BLaER1 treated with 17β-estradiol and CSF1 and Interleukin-3, amounts not matched to agents 10 nM and 100 nM (cell line): Measurements from ENCODE around the gene CORO6.

Source experiments
- H3K27ac ChIP-seq, 11 experiments: shearing (Covaris generic); formaldehyde crosslinking; 2 replicates each; pipeline ENCODE4 v1.8.1; 2022
- H3K27me3 ChIP-seq, 11 experiments: shearing (Covaris generic); formaldehyde crosslinking; 2 replicates each; pipeline ENCODE4 v1.8.1; 2022
- H3K36me3 ChIP-seq, 11 experiments: shearing (Covaris generic); formaldehyde crosslinking; 2 replicates each; pipeline ENCODE4 v1.8.1; 2022
- H3K4me1 ChIP-seq, 10 experiments: shearing (Covaris generic); formaldehyde crosslinking; 2 replicates each; pipeline ENCODE4 v1.8.1; 2022
- H3K4me2 ChIP-seq, 11 experiments: shearing (Covaris generic); formaldehyde crosslinking; 2 replicates each; pipeline ENCODE4 v1.8.1; 2022
- H3K4me3 ChIP-seq, 10 experiments: shearing (Covaris generic); formaldehyde crosslinking; 2 replicates each; pipeline ENCODE4 v1.8.1; 2022
- H3K9ac ChIP-seq, 11 experiments: shearing (Covaris generic); formaldehyde crosslinking; 2 replicates each; pipeline ENCODE4 v1.8.1; 2022
- H3K9me3 ChIP-seq, 11 experiments: shearing (Covaris generic); formaldehyde crosslinking; replicated peaks in 1 of 11; 2 replicates each; pipeline ENCODE4 v1.8.1; 2022
- H4K20me1 ChIP-seq, 11 experiments: shearing (Covaris generic); formaldehyde crosslinking; 2 replicates each; pipeline ENCODE4 v1.8.1; 2022
- Cebpa-rat ChIP-seq, 11 experiments: shearing (Covaris generic); IDR thresholded peaks; 2 replicates each; pipeline ENCODE4 v1.8.1; 2022

The CORO6 gene

DNA sequence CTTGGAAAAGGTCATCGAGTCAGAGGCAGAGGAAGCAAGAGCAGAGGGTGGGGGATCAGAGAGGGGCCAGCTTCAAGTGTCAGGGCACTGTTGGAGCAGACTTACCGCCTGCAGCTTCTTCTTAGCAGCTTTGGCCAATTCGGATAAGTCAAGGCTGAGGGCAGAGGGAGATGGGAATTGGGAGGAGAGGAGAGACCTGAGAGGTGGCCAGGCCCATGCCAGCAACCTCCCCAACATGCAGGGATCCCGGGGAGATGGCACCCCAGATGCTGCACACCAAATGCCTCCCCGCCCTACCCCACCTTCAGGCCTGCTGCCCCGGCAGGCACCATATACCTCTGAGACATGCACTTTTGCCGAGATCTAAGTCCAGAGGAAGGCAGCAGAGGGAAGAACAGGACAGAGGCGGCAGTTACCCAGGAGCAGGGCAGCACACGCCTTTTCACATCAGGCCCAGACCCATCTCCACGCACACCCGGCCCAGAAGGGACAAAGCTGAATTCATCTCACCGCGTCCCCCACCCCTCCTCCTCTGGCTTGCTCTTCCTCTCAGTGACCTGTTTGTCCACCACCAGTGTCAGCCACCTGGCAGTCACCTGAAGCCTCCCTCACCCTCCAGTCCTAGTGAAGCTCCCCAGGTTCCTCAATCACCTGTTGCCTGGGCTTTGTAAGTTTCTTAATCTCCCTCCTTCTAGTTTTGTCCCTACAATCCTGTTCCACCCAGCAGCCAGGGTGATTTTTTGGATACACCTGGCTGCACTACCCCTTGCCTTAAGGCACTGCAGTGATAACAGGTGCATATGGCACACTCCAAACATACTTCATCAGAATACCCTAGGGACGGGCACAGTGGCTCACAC lies 43.9 kb downstream of the CORO6 start:
- peaks cover 92 to 100% (median 96%) of the 10 kb centered on the region in 11 experiments for H3K36me3 ChIP-seq
- H3K27ac ChIP-seq = no peak overlapping the region
- peaks cover 22 to 65% (median 59%) of the 10 kb centered on the region in 10 experiments for H3K4me1 ChIP-seq

DNA sequence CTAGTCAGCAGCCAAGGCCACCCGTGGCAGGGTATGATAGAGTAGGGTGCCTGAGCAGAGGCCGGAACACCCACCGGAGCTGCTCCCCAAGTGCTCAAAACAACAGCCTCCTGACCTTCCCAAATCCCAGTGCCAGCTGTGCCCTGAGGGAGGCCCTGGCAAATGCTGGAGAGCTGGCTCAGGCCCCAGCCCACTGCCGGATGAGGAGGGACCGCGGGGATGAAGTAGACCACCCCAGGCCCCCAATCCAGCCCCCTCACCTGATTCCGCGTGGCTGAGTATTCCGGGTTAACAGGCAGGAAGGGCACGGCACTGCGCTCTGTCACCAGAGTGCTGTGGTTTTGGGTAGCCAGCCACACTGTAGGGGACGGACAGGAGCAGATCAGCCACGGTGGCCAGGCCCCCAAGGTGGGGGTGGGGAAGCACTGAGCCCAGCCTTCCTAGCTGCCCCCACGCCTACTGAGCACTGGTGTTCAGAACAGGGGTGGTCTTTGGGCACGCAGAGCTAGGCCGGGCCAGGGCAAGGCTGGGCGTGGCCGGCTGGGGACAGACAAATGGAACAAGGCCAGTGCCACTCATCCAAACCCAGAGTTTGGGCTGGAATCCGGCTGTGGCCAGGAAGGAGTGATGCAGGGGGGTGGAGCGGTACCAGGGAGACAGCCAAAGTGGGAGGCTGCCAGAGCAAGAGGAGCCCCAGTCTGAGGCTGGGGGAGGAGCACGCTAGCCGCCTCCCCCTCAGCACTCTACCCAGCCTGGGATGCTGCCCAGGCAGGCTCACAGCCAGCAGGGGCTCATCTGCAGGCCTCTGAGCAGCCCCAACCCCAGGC lies 45.1 kb downstream of the CORO6 start:
- Histone ChIP-seq H3K27me3 (no peaks in the 10 kb centered on the region), H3K9ac (peak overlapping the region in 3 of 11 experiments; percentile 4 to 56 (median 20); a peak in 4 of 22 replicates), H3K4me1 (peaks cover 28 to 65% (median 60%) of the 10 kb centered on the region in 10 experiments), H3K9me3 (no peaks in the 10 kb centered on the region), H3K4me2 (no peak overlapping the region), H3K4me3 (no peak overlapping the region), H3K27ac (peak overlapping the region in 1 of 11 experiments; percentile 15; a peak in 1 of 22 replicates), H3K36me3 (peaks cover 92 to 97% (median 95%) of the 10 kb centered on the region in 11 experiments), H4K20me1 (peaks cover 40 to 96% (median 80%) of the 10 kb centered on the region in 11 experiments; a peak in 21 of 22 replicates)
- no peak for TF ChIP-seq Cebpa-rat (IDR thresholded peaks at IDR 0.05)

More for the DNA sequence above, 43.9 kb downstream of the CORO6 start:
- H3K4me2 ChIP-seq = no peak overlapping the region
- H3K9ac ChIP-seq = peak overlapping the region in 5 of 11 experiments; percentile 15 to 33 (median 20); a peak in 3 of 22 replicates
- no peaks in the 10 kb centered on the region for H3K27me3 ChIP-seq
- H3K9me3 ChIP-seq = no peaks in the 10 kb centered on the region
- no peak for TF ChIP-seq Cebpa-rat (IDR thresholded peaks at IDR 0.05)
- H3K4me3 ChIP-seq = no peak overlapping the region
- peaks cover 28 to 96% (median 81%) of the 10 kb centered on the region in 11 experiments; a peak in 21 of 22 replicates for H4K20me1 ChIP-seq

DNA sequence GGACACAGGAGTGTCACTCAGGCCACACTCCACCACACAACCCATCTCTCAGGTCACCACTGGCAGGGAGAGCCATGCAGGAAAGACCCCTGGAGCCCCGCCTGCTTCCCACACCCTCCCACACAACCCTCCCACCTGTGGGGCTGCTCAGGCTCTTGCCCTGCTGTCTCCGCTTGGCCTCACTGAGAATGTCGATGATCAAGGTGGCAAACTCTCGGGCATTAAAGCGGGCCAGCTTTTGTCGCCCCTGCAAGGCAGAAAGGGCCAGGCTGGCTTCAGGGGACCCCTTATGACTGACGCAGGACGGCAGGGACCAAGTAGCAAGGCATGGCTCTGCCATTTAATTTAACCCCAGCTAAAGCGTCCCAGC lies 45.7 kb downstream of the CORO6 start:
- Histone ChIP-seq H3K36me3 (peaks cover 86 to 95% (median 89%) of the 10 kb centered on the region in 11 experiments), H3K4me3 (no peak overlapping the region), H3K4me1 (peaks cover 33 to 67% (median 62%) of the 10 kb centered on the region in 10 experiments), H3K27me3 (no peaks in the 10 kb centered on the region), H3K9ac (peak overlapping the region in 3 of 11 experiments; percentile 19 to 56 (median 38); a peak in 1 of 22 replicates), H3K9me3 (no peaks in the 10 kb centered on the region), H3K4me2 (no peak overlapping the region), H3K27ac (no peak overlapping the region; a peak in 1 of 22 replicates), H4K20me1 (peaks cover 43 to 95% (median 79%) of the 10 kb centered on the region in 11 experiments; a peak in 21 of 22 replicates)
- TF ChIP-seq Cebpa-rat (IDR thresholded peaks at IDR 0.05) = no peak

DNA sequence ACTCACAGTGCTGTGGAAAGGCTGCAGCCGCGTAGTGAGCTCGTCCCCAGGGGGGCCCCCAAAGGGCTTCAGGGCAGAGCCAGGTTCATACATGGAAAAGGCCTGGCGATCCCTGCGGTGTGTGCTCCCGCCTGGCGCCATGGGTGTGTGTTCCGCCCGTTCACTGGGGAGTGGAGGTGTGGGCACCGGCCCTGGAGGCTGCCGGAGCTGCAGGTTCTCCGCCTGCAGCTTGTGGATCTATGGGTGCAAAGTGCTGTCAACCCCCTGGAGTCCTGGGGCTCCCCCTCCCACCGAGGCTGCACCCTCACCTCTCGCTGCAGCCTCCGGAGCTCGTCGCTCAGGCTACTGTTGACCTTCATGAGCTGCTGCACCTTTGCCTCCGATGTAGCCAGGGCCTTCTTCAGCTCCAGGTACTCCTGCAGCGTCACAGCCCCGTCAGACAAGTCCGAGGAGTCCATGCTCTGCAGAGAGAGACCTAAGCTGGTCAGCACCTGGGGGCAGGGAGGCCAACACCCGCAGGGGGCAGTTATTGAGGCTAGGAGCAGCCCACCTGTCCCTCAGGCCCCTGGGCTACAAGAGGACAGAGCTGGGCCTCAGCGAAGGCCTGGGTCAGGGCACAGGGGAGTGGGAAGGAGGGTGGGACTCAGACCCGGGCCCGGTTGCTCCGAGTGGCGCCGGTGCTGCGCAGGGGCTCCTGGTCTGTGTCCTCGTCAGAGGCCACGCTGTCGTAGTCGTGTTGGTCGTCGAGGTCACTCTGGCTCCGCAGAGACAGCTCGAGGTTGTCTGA lies 46.3 kb downstream of the CORO6 start:
- peak overlapping the region in 8 of 11 experiments; percentile 8 to 61 (median 42); a peak in 10 of 22 replicates for H3K4me2 ChIP-seq
- no peaks in the 10 kb centered on the region for H3K9me3 ChIP-seq
- H3K9ac ChIP-seq = peak overlapping the region in 6 of 11 experiments; percentile 18 to 63 (median 38); a peak in 4 of 22 replicates
- no peaks in the 10 kb centered on the region for H3K27me3 ChIP-seq
- peaks cover 38 to 70% (median 64%) of the 10 kb centered on the region in 10 experiments for H3K4me1 ChIP-seq
- peak overlapping the region in 1 of 11 experiments; percentile 42; a peak in 1 of 22 replicates for H3K27ac ChIP-seq
- H3K36me3 ChIP-seq = peaks cover 80 to 95% (median 86%) of the 10 kb centered on the region in 11 experiments
- no peak for TF ChIP-seq Cebpa-rat (IDR thresholded peaks at IDR 0.05)
- peaks cover 49 to 95% (median 83%) of the 10 kb centered on the region in 11 experiments; a peak in 21 of 22 replicates for H4K20me1 ChIP-seq
- H3K4me3 ChIP-seq = no peak overlapping the region

DNA sequence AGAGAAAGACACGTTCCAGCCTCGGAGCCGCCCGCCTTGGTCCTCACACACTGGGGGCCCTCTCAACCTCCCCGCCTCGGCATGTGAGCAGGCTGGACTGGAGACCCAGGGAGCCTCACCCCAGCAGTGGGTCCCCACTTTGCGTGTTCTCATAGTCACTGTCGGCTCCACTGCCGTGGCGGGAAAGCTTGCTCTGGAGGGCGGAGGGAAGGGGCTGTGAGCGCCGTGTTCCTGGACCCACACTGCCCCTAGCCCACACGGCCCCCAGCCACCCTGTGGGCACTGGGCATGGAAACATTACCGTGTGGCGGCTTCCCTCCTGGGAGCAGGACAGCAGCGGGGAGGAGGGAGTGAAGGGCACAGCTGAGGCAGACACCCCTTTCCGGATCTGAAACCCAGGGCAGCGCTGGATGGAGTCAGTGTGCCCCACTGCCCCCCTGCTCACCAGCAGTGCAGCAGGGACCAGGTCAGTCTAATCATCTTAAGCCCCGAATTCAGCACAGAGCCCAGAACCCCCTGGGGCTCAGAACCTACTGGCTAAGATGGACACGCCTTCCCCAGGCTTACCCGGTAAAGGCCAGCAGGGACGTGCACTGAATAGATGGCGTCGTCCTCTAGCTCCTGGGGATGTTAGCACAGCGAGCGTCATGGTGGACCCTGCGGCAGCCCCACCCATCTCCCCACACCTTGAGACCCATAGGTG lies 47.0 kb downstream of the CORO6 start:
- peaks cover 36 to 70% (median 64%) of the 10 kb centered on the region in 10 experiments for H3K4me1 ChIP-seq
- H3K9me3 ChIP-seq = no peaks in the 10 kb centered on the region
- no peak overlapping the region for H3K4me3 ChIP-seq
- H3K4me2 ChIP-seq = peak overlapping the region in 8 of 11 experiments; percentile 8 to 61 (median 42); a peak in 14 of 22 replicates
- peak overlapping the region in 8 of 11 experiments; percentile 9 to 63 (median 31); a peak in 13 of 22 replicates for H3K9ac ChIP-seq
- no peaks in the 10 kb centered on the region for H3K27me3 ChIP-seq
- H4K20me1 ChIP-seq = peaks cover 56 to 96% (median 89%) of the 10 kb centered on the region in 11 experiments; a peak in 21 of 22 replicates
- peaks cover 73 to 95% (median 82%) of the 10 kb centered on the region in 11 experiments for H3K36me3 ChIP-seq
- peak overlapping the region in 5 of 11 experiments; percentile 22 to 42 (median 32); a peak in 4 of 22 replicates for H3K27ac ChIP-seq
- no peak for TF ChIP-seq Cebpa-rat (IDR thresholded peaks at IDR 0.05)

DNA sequence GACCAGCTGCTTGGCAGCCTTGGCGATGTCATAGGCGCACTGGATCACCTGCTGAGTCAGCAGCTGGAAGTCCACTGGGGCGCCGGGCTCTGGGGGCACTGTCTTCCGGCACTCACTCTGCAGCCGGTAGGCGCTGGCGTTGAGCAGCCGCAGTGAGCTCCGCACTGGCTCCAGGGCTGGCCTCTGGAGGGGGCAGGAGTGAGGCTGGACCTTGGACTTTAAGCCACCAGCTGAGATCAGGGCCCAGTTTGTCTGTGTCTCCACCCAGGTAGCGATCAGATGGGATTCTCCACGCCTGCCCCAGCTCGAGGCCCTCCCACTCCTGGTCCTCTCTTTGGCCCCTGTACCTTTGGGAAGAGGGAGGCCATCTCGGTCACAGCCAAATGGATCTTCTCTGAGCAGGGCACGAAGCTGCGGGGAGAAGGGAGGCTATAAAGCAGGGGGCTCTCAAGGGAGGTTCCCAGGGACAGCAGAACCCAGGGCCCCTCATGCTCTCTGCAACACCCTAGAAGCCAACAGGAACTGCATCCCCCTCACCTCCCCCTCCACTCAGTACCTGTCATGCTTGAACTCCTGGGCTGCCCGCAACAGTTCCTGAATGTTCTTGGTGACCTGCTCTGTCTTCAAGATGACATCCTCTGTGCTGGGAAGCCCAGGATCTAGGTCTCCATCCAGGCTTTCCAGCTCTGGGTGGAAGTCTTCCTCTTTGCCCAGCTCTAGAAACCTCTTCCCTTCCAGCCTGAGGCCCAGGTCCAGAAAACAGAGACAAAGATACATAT lies 47.8 kb downstream of the CORO6 start:
- peak overlapping the region in 5 of 11 experiments; percentile 22 to 42 (median 32); a peak in 2 of 22 replicates for H3K27ac ChIP-seq
- peak overlapping the region in 8 of 11 experiments; percentile 9 to 63 (median 31); a peak in 9 of 22 replicates for H3K9ac ChIP-seq
- peaks cover 69 to 91% (median 77%) of the 10 kb centered on the region in 11 experiments for H3K36me3 ChIP-seq
- TF ChIP-seq Cebpa-rat (IDR thresholded peaks at IDR 0.05) = no peak
- H3K9me3 ChIP-seq = no peaks in the 10 kb centered on the region
- peak overlapping the region in 8 of 11 experiments; percentile 8 to 81 (median 48); a peak in 11 of 22 replicates for H3K4me2 ChIP-seq
- H3K4me1 ChIP-seq = peaks cover 37 to 68% (median 65%) of the 10 kb centered on the region in 10 experiments
- no peaks in the 10 kb centered on the region for H3K27me3 ChIP-seq
- H3K4me3 ChIP-seq = no peak overlapping the region
- peaks cover 57 to 96% (median 89%) of the 10 kb centered on the region in 11 experiments; a peak in 21 of 22 replicates for H4K20me1 ChIP-seq
